GM19238 (cell line): Measurements from ENCODE around the gene DCLRE1A.
"Not testable (repeated sequence)": the region's sequence is repeated elsewhere in the genome, so short reads cannot be mapped to it uniquely, and the experiment has no call there.

Experiments used
- DNase-seq: peaks from one replicate; pipeline ENCODE4 v3.0.0; 2011; ENCODE audit warnings: low spot score; ENCODE audit not compliant: insufficient read length

Gene DCLRE1A

DNA sequence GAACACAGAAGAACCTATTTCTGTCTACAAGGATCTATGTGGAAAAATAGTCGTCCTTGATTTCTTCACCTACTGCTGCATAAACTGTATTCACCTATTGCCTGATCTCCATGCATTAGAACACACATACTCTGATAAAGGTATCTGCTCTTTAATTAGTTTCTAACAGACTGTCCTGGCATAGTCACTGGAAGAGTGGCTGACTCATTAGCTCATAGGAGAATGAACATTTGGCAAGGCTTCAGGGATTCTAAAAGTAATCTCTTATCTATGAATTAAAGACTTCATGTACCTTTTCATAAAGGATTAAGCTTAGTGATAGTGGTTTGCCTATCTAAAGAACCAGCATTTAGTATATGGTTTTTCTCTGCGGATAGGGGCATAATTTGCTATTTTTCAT lies 4.7 kb upstream of the DCLRE1A start:
- DNase-seq = no peak

DNA sequence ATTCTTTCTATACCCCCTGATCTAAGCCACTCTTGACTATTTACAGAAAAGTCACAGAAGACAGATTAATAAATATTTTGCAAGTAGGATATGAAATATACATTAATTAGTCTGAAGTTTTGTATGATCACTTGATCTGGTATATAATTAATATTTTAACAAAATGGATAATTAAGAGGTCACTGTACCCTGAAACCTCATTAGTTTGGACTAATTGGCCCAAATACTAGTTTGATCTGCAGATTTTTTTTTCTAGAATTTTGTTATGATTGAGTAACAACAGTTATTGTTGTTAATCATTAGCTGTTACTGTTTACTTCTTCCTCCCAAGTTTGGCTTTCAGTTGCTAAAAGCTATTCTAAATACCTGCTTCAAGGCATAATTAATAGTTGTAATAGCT lies 3.3 kb upstream of the DCLRE1A start:
- no peak for DNase-seq

DNA sequence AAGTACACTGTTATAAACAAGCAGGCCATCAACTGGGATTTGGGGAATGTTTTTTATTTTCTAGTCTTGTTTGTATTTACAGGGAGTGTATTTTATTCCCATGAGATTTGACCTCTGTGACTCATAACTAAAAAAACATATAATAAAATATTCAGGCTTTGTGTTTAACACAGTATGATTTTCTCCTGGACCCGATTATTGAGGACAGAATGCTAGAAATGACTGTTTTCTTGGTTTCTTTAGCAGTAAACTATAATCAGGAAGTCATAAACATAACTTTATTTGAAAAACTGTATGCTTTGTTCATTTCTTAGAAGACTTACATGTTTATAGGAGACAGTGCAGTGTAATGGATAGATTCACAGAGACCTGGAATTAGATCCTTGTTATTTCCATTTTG lies 2.7 kb upstream of the DCLRE1A start:
- DNase-seq = no peak

DNA sequence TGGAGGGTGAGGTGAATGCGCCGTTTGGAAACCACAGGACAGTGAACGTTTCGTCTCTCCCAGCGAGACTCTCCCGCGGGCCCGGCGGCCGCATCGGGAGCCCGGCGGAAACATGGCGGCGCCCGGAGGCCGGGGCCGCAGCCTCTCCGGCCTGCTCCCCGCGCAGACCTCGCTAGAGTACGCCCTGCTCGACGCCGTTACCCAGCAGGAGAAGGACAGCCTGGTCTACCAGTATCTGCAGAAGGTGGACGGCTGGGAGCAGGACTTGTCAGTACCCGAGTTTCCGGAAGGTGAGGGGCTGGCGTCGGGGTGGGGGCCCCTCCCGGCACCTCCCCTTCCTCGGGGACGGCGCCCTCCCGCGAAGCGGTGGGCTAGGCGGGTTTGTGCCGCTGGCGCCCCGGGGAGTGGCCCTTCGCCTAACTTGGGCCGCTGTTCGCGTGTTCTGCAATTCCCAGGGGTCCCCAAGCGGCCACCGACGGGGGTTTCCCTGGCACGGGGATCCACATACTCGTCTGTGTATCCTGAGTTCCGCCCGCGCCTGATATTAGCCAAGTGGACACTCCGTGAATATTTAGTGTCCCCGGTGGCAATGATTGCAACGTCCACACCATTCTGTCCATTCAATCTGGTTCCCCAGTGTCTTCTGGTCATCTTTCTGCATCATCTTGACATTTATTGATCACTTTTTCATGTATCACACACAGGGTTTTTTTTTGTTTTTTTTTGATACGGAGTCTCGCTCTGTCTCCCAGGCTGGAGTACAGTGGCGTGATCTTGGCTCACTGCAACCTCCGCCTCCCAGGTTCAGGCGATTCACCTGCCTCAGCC lies 1.1 kb upstream of the DCLRE1A start:
- DNase-seq = peak; percentile 27

DNA sequence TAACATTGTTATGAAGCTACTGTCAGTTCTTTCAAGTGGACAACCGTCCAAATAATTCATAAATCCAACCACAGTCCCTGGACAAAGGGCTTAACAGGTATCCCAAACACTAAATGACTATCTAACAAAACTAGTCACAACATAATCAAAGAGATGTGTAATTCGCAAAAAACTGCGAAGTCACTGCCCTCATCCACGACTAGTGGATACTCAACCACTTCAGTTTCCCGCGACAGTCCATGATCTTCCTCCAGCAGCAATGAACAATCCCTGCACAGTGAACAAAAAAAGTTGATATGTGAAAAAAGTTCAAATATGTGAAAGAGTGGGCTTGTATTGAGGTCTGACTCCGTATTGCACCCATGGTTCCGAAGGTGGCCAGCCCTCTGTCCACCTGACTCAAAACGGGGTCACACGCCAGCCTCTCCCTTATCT lies 287 bp downstream of the DCLRE1A start:
- no peak for DNase-seq

DNA sequence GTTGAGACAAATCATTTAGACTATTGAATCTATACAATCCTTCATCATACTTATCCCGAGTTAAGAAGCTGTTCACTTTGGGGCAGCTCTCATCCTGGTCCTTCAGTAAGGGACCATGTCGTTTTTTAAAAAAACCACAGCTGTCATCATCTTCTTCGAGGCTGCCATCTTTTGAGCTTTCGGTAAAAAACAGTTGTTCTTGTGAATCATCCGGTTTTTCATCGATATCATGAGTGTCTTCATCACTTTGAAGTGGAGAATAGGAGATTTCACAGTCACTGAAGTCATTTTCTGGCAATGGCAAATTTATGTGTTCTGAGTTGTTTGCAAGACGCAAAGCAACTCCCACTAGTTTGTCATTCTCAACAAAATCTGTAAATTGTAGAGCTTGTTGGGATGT lies 3.9 kb downstream of the DCLRE1A start:
- no peak for DNase-seq

DNA sequence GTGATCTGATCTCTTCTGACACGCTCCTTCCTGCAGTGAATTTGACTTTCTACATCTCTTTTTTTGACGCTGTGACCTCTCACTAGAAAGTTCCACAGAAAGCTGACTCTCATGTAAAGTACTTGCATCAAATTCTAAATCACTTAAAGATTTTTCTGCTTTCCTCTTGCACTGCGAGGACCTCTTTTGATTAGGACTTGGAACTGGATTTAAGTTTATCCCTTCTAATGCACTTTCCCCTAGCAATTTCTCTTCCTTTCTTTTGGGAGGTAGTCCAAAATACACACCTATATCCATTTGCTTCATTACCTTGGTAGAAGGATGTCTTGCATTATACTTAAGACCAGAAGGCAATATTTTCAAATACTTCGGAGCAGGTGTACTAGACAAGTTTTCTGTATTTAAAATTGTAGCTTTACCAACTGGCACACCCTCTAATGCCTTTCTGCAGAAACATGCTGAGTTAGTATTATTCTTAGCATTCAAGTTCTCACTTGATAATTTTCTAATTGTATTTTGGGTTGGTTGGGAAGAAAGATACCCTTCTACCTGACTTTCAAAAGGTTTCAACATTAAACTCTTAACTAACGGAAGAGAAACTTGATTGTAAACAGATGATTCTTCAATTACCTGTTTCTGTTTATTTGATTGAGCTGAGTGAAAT lies 4.6 kb downstream of the DCLRE1A start:
- no peak for DNase-seq

DNA sequence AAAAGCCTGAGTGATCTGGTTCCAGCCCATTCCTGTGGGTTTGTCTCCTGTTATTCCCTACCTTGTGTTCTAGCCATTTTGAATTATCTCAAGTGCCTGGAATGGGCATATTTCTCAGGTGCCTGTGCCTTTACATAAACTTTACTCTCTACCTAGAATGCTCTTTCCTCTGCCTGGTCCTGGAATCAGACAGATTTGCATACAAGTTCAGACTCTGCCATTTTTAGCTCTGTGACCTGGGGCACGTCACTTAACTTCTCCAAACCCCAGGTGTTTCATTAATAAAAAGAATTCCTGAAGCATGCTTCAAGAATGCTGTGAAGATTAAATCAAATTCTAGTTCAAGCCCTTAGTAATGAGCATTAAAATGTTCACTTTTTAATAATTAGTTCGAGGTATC lies 7.8 kb downstream of the DCLRE1A start:
- no peak for DNase-seq

DNA sequence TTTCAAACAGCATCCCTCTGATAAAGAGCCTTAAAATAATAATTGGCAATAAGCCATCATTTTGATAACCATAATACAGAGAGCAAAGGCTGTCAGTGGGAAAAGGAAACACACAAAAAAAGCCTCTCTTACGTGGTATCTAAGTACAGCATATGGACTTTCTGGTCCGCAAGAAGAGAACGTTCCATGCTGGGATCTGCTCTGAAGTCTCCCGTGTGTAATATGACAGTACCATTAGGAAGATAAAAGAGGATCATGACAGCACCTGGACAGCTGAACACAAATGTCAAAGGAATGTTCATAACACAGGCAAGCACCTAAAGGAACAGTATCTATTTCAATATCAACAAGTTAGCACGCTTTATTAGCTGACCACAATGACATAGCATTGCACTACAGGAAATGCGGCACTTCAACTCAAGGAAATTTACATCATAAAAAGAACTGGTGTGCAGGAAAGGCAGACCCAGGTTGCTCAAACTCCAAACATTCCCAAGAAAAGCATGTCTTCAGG lies 9.9 kb downstream of the DCLRE1A start:
- no peak for DNase-seq

DNA sequence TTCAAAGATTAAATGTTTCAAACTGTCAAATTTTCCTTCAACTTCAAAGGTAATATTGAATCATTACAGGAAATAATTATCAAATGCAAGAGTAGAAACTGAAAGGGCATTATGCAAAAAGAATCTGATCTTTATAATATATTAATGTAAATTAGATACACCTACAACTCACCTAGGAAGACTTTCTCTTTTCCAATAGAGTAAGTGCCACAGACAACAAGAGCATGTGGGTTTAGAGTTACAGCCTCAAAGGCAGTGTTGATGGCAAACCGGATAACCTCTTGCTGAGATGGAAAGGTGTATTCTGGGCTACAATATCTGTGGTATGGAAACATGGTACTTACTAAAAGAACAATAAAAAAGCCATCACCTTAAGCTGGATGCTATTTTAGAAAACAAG lies 11.7 kb downstream of the DCLRE1A start:
- DNase-seq = no peak

DNA sequence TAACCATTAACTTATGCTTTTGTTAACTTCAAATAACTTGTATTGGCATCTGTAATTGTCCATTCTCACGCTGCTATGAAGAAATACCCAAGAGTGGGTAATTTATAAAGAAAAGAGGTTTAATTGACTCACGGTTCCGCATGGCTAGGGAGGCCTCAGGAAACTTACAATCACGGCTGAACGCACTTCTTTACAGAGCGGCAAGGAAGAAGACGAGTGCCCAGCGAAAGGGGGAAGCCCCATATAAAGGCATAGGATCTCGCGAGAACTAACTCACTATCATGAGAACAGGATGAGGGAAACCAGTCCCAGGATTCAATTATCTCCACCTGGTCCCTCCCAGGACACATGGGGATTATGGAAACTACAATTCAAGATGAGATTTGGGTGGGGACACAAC lies 25.3 kb downstream of the DCLRE1A start:
- DNase-seq = not testable (repeated sequence)

DNA sequence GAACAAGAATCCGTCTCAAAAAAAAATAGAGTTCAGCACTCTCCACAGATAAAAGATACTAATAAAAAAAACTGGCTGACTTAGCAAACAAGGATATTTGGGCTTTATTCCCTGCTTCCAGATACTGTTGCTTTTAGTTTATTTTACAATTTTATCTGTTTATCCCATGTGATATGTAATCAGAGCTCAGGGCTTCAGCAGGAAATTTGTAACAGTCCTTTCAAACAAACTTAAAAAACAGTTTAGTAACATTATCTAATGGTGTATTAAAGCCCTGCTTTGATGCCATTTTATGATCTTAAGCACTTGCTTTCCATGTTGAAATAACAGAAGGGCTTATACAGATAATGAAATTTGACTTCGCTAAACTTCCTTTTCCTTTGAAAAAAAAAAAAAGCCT lies 28.1 kb downstream of the DCLRE1A start:
- DNase-seq = no peak

DNA sequence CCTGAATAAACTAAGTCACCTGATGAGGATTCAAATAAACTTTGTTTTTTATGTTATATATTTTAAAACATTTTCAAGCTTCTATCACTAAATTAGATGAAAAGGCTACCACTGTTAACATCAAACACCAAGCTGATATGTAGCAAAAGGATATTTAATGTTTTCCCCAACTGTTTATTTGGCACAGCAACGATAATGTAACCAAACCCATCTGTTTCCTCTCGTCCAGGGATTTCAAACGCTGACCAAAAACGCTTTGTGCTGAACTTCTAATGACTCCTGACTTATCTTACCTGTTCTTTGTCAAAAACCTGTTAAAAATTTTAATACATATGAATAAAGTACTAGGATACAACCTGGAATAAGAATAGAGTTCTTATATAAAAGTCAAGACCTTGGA lies 30.5 kb downstream of the DCLRE1A start:
- no peak for DNase-seq

DNA sequence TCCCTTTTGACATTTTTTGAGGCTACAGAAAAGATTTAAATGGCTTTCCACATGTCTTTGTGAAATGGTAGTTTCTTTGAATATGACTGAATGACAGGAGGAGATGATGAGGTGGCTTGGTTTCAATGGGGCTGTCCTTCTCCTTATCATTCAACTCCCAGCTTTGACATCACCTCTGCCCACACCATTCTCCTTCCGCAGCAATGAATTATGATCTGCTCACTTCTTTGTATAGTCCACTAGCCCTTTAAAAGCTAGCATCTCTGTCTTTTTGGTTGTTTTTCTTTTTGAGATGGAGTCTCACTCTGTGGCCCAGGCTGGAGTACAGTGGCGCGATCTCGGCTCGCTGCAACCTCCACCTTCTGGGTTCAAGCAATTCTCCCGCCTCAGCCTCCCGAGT lies 31.7 kb downstream of the DCLRE1A start:
- DNase-seq = no peak

DNA sequence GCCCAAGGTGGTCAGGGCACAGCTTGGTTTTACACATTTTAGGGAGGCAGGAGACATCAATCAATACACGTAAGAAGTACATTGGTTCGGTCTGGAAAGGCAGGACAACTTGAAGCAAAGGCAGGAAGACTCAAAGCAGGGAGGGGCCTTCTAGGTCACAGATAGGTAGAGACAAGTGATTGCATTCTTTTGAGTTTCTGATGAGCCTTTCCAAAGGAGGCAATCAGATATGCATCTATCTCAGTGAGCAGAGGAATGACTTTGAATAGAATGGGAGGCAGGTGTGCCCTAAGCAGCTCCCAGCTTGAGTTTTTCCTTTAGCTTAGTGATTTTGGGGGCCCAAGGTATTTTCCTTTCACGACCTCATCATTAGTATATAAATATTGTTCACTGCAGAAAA lies 32.6 kb downstream of the DCLRE1A start:
- DNase-seq = not testable (repeated sequence)

DNA sequence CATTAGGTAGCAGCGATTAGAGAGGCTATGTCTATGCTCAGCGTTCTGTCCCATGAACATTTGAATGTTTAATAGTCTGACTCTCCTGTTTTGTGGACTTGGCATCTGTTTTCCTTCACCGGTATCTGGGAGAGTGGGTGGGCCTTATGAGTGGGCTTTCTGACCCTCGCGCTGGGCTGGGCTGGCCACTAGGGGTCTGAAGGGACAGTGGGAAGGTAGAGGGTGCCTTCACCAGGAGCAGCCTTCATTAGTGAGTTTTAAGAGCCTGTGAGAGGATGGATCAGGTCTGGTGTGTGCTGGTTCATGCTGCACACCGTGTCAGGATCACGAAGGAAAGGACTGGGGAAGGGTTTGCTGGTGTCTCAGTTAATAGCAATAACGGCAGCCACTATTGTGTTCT lies 33.4 kb downstream of the DCLRE1A start:
- no peak for DNase-seq

DNA sequence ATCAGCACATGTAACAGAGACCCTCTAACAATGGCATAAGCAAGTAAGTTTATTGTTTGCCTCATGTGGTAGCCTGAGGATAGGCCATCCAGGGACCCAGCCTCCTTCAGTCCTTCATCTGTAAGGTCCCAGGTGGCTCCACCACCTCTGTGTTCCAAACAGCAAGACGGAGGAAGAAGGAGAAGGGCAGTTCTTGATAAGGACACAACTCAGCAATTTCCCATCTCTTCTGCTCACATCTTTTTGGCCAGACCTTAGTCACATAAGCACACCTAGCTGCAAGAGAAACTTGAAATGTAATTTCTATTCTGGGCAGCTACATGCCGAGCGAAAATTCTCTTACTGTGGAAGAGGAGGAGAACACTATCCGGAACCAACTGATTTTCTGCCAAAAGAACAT lies 33.9 kb downstream of the DCLRE1A start:
- DNase-seq = no peak

DNA sequence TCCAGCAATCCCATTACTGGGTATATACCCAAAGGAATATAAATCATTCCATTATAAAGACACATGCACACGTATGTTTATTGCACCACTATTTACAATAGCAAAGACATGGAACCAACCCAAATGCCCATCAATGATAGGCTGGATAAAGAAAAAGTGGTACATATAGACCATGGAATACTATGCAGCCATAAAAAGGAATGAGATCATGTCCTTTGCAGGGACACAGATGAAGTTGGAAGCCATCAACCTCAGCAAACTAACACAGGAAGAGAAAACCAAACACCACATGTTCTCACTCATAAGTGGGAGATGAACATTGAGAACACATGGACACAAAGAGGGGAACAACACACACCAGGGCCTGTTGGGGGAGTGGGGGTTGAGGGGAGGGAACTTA lies 39.2 kb downstream of the DCLRE1A start:
- not testable (repeated sequence) for DNase-seq

DNA sequence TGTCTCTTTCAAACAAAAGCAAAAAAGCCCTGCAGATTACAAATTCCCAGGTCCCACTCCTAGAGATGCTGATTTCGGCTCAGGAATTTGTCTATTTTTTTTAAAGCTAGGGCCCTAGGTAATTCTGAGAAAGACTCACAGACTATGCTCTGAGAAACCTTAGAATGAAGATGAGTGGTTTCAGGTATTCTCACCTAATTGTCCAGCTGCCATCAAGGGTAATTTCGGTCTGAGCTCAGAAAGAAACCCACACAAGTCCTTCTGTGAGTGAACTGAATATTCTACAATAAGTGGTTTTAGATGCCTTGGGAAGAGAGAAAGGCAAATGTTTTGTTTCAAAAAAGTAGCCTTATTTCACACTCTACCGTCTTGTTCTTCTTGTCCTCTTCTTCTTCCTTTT lies 45.7 kb downstream of the DCLRE1A start:
- no peak for DNase-seq

DNA sequence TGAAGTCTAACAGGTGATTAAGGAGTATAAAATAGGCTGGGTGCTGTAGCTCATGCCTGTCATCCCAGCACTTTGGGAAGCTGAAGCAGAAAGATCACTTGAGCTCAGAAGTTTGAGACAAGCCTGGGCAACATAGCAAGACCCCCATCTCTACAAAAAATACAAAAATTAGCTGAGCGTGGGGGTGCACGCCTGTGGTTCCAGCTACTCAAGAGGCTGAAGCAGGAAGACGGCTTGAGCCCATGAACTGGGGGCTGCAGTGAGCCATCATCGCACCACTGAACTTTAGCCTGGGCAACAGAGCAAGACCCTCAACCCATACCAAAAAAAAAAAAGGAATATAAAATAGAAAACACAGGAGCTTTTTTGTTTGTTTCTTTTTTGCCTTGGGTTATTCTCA lies 47.4 kb downstream of the DCLRE1A start:
- no peak for DNase-seq

DNA sequence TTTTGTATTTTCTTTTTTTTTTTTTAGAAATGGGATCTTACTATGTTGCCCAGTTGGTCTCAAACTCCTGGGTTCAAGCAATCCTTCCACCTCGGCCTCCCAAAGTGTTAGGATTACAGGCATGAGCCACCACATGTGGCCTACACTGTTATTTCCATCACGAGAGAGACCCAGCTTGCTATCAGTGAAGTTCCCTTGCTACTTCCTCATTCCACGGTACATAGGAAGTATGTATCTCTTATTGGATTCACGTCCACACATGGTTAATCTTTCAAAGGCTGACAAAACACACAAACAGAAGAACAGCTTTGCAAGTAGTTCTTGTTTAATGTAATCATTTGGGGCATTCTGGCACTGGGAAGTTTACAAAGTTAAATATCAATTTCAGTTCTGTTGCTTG lies 50.9 kb downstream of the DCLRE1A start:
- no peak for DNase-seq

DNA sequence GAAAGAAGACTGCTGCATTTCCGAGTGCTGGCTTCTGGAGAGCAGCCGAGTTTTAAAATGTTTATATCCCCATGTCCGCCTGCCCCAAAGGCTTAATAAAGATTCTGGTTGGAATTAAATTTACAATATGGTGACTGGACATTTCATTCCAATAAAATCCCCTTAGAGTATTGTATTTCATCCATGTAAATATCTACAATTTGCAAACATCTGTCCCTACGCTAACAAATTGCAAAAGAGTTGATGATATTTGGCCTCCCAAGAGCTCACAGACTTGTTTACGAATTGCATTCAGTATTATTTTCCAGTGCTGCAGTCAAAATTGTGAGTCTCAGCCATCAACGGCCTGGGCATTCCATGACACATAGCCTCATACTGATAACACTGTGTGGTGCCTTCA lies 52.3 kb downstream of the DCLRE1A start:
- DNase-seq = no peak

DNA sequence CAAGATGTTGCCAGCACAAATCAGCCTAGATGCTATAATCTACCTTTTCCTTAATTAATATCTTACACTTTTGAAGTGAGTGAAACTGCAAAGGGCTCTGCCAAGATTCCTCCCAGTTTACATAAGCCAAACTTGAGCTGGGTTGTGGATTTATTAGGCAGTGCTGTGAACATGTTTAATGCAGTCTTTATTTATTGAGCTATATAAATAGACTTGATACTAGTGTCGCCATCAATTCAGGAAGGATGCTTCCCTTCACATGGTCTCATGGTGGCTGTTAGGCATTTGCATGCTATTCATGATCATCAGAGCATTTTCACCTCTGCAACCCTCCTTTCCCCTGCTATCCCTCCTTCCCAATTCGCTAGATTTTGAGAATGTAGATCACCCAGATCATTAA lies 62.2 kb downstream of the DCLRE1A start:
- no peak for DNase-seq
